Esophagus squamous epithelium (tissue), 4 donors: ENCODE measurements around the gene IRX5.

Experiments used
- POLR2A ChIP-seq, 4 donors: fragments of 450-650 bp; IDR thresholded peaks; one replicate each; pipeline ENCODE4 v1.6.1; 2017; ENCODE audit warnings: antibody characterized with exemption in 4 of 4, mild to moderate bottlenecking in 4 of 4, moderate library complexity in 3 of 4
- TF ChIP-seq, protein P1 (sequence below), 6 experiments: fragments of 450-650 bp in 4 of 6; fragments of 200-600 bp in 2 of 6; sonication (generic) in 2 of 6; IDR thresholded peaks; one replicate each; pipeline ENCODE4 v1.5.1; 2016 to 2019; ENCODE audit warnings: antibody characterized with exemption in 6 of 6, mild to moderate bottlenecking in 4 of 6, moderate library complexity in 4 of 6

GRCh38 chr16:54953461-54953860 is 22.8 kb downstream of the IRX5 start:
- TF ChIP-seq, protein P1, sequence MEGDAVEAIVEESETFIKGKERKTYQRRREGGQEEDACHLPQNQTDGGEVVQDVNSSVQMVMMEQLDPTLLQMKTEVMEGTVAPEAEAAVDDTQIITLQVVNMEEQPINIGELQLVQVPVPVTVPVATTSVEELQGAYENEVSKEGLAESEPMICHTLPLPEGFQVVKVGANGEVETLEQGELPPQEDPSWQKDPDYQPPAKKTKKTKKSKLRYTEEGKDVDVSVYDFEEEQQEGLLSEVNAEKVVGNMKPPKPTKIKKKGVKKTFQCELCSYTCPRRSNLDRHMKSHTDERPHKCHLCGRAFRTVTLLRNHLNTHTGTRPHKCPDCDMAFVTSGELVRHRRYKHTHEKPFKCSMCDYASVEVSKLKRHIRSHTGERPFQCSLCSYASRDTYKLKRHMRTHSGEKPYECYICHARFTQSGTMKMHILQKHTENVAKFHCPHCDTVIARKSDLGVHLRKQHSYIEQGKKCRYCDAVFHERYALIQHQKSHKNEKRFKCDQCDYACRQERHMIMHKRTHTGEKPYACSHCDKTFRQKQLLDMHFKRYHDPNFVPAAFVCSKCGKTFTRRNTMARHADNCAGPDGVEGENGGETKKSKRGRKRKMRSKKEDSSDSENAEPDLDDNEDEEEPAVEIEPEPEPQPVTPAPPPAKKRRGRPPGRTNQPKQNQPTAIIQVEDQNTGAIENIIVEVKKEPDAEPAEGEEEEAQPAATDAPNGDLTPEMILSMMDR (IDR thresholded peaks at IDR 0.05), result no peak
- TF ChIP-seq POLR2A (IDR thresholded peaks at IDR 0.05), result no peak
